GM19043 (cell line): ENCODE measurements around the gene RAB4B.
"Not testable (repeated sequence)": the region's sequence is repeated elsewhere in the genome, so short reads cannot be mapped to it uniquely, and the experiment has no call there.

ENCODE experiments used
- ATAC-seq: cut with Tn5 transposase; IDR thresholded peaks from one replicate; pipeline ENCODE4 v1.9.1; 2021; ENCODE audit warnings: low read depth; ENCODE audit not compliant: unreplicated experiment

Gene RAB4B

GRCh38 chr19:40777937-40778705, at the start of gene RAB4B:
Gene RAB4B (plus strand): TSS chr19:40778247. CDS start chr19:40778376, 129 bp downstream.
- ATAC-seq, result peak; percentile 47

- not testable (repeated sequence) for ATAC-seq
Measured at GRCh38 chr19:40730065-40730464, 48.0 kb upstream of the RAB4B start.

GRCh38 chr19:40732304-40732703, 45.7 kb upstream of the RAB4B start:
- not testable (repeated sequence) for ATAC-seq

GRCh38 chr19:40733149-40733548, 44.9 kb upstream of the RAB4B start:
- ATAC-seq, result no peak

GRCh38 chr19:40735013-40735771, 42.9 kb upstream of the RAB4B start:
- no peak for ATAC-seq

GRCh38 chr19:40736661-40737060, 41.4 kb upstream of the RAB4B start:
- no peak for ATAC-seq

GRCh38 chr19:40737102-40737644, 40.9 kb upstream of the RAB4B start:
- no peak for ATAC-seq

- no peak for ATAC-seq
Measured at GRCh38 chr19:40739030-40739839, 38.8 kb upstream of the RAB4B start.

GRCh38 chr19:40739871-40740703, 38.0 kb upstream of the RAB4B start:
- no peak for ATAC-seq

- ATAC-seq, result no peak
Measured at GRCh38 chr19:40740747-40741146, 37.3 kb upstream of the RAB4B start.

GRCh38 chr19:40741527-40742390, 36.3 kb upstream of the RAB4B start:
- ATAC-seq, result no peak

GRCh38 chr19:40742477-40742876, 35.6 kb upstream of the RAB4B start:
- ATAC-seq, result no peak

- no peak for ATAC-seq
Measured at GRCh38 chr19:40742886-40743285, 35.2 kb upstream of the RAB4B start.

GRCh38 chr19:40743926-40744325, 34.1 kb upstream of the RAB4B start:
- ATAC-seq, result no peak

- no peak for ATAC-seq
Measured at GRCh38 chr19:40744554-40745401, 33.3 kb upstream of the RAB4B start.

- ATAC-seq, result no peak
Measured at GRCh38 chr19:40745402-40745780, 32.7 kb upstream of the RAB4B start.

- ATAC-seq, result no peak
Measured at GRCh38 chr19:40747536-40747935, 30.5 kb upstream of the RAB4B start.
